A673 (cell line): Measurements from ENCODE around the gene GRID1.

ENCODE experiments used
- CTCF ChIP-seq: fragments of 300-800, 200-600 bp; sonication (generic); conservative IDR thresholded peaks from 2 replicates; pipeline ENCODE4 v1.5.1; 2017; ENCODE audit warnings: low read depth, mild to moderate bottlenecking, antibody characterized with exemption, low read length, moderate library complexity, mixed read lengths
- EZH2 ChIP-seq: fragments of 200-600 bp; sonication (generic); IDR thresholded peaks from 2 replicates; pipeline ENCODE4 v1.6.1; 2017; ENCODE audit warnings: borderline replicate concordance, low read depth, mild to moderate bottlenecking, mixed read lengths, antibody characterized with exemption, low read length; ENCODE audit not compliant: poor library complexity, severe bottlenecking

- TF ChIP-seq EZH2 (no peak), CTCF (no peak)
These were observed 118.5 kb downstream of the GRID1 start for GRCh38 chr10:86248062-86248461.
